Left lung (tissue), 10 donors: Measurements from ENCODE around the gene MYL4. TPM values are rescaled to one million over a fixed set of nuclear protein-coding genes. Genes with fewer than 3 reads are reported as not detected.

Experiments used
- ATAC-seq: fragments of 200-7000 bp; cut with Tn5 transposase; one replicate; pipeline ENCODE4 v1.9.1; 2020; ENCODE audit warnings: moderate library complexity
- DNase-seq, 4 donors: peaks; one replicate each; pipeline ENCODE4 v3.0.0-alpha.2; 2013 to 2020
- H3K27ac ChIP-seq, 2 donors: fragments of 200-600 bp; sonication (generic) in 1 of 2; one replicate each; pipeline versions ENCODE4 v1.5.0 to v1.8.0; 2020 to 2021
- H3K27me3 ChIP-seq, 2 donors: fragments of 200-600 bp; sonication (generic) in 1 of 2; one replicate each; pipeline versions ENCODE4 v1.5.0 to v1.8.0; 2020 to 2021
- H3K36me3 ChIP-seq, 2 donors: fragments of 200-600 bp; sonication (generic) in 1 of 2; one replicate each; pipeline versions ENCODE4 v1.5.0 to v1.8.0; 2020 to 2021
- H3K4me1 ChIP-seq, 2 donors: fragments of 200-600 bp; one replicate each; pipeline ENCODE4 v1.8.0; 2021
- H3K4me3 ChIP-seq, 2 donors: fragments of 200-600 bp; sonication (generic) in 1 of 2; one replicate each; pipeline versions ENCODE4 v1.5.0 to v1.8.0; 2020 to 2021; ENCODE audit warnings: mild to moderate bottlenecking in 1 of 2
- H3K9me3 ChIP-seq, 2 donors: fragments of 200-600 bp; sonication (generic) in 1 of 2; one replicate each; pipeline versions ENCODE4 v1.5.0 to v1.8.0; 2020 to 2021
- CTCF ChIP-seq, 2 donors: fragments of 200-600 bp; sonication (generic) in 1 of 2; IDR thresholded peaks; one replicate each; pipeline versions ENCODE4 v1.5.0 to v1.8.0; 2021; ENCODE audit warnings: antibody characterized with exemption in 2 of 2
- intact Hi-C, 2 donors: fragments of 100-400 bp; cut with DNase I; formaldehyde crosslinking; loops; one replicate each; pipeline versions ENCODE4 v1.11.2 to v1.14.2; 2022
- polyA plus RNA-seq, 6 donors: library from polyadenylated mRNA; unstranded; fragments of 120-200 nt; gene quantifications; one replicate each; pipeline ENCODE4 v1.2.1, GENCODE V29; 2013; ENCODE audit not compliant: insufficient read length in 6 of 6
- total RNA-seq, 2 donors: library from RNA; stranded (reverse); fragmentation: NEBNext Ultra II Directional; extraction: Animal tissue kit (Norgen Biotek cat#: 25700); gene quantifications; one replicate each; pipeline ENCODE4 v1.2.1, GENCODE V29; 2021
- donor health status: DM: no; HTN: yes; CAD: no.
- donor health status: DM: no; HTN: no; CAD: no.

Gene MYL4
- total and polyA plus RNA-seq, 8 donors, result 0.99 to 4.6 (median 2.7) TPM

GRCh38 chr17:47230864-47231263 lies 21.7 kb downstream of the MYL4 start:
- no peaks in the 10 kb centered on the region for H3K9me3 ChIP-seq
- no peak overlapping the region for H3K4me3 ChIP-seq
- ATAC-seq (no peak), DNase-seq (no peak)
- peaks cover 7 to 23% of the 10 kb centered on the region in 2 donors for H3K4me1 ChIP-seq
- H3K27ac ChIP-seq, result no peak overlapping the region
- TF ChIP-seq CTCF (IDR thresholded peaks at IDR 0.05), result no peak
- intact Hi-C loops, result loop anchor here in 1 of 2 donors (5.0 kb wide), 1 partner anchor 81 kb away; no protein-coding TSS in a partner anchor
- no peaks in the 10 kb centered on the region for H3K36me3 ChIP-seq
- no peaks in the 10 kb centered on the region for H3K27me3 ChIP-seq

- DNase-seq, result no peak
- intact Hi-C loops, result loop anchor here in 1 of 2 donors (5.0 kb wide), 1 partner anchor 81 kb away; no protein-coding TSS in a partner anchor
- Histone ChIP-seq H3K4me1 (peaks cover 3 to 18% of the 10 kb centered on the region in 2 donors), H3K36me3 (no peaks in the 10 kb centered on the region), H3K9me3 (no peaks in the 10 kb centered on the region), H3K4me3 (no peak overlapping the region), H3K27me3 (no peaks in the 10 kb centered on the region), H3K27ac (no peak overlapping the region)
- ATAC-seq, result no peak
- TF ChIP-seq CTCF (IDR thresholded peaks at IDR 0.05), result no peak
These were observed 22.2 kb downstream of the MYL4 start for GRCh38 chr17:47231334-47231733.

- TF ChIP-seq CTCF (IDR thresholded peaks at IDR 0.05), result no peak
- no peaks in the 10 kb centered on the region for H3K27me3 ChIP-seq
- no peak for ATAC-seq
- H3K4me3 ChIP-seq, result no peak overlapping the region
- no peak for DNase-seq
- H3K4me1 ChIP-seq, result peaks cover 3 to 16% of the 10 kb centered on the region in 2 donors
- no peaks in the 10 kb centered on the region for H3K36me3 ChIP-seq
- H3K9me3 ChIP-seq, result no peaks in the 10 kb centered on the region
- intact Hi-C loops, result loop anchor here in 1 of 2 donors (5.0 kb wide), 1 partner anchor 80 kb away; no protein-coding TSS in a partner anchor
- no peak overlapping the region for H3K27ac ChIP-seq
These were observed 22.7 kb downstream of the MYL4 start for GRCh38 chr17:47231866-47232265.

- H3K27ac ChIP-seq, result no peak overlapping the region
- no peaks in the 10 kb centered on the region for H3K27me3 ChIP-seq
- H3K4me1 ChIP-seq, result peaks cover 3 to 16% of the 10 kb centered on the region in 2 donors
- no peaks in the 10 kb centered on the region for H3K36me3 ChIP-seq
- ATAC-seq (no peak), DNase-seq (no peak)
- no peak overlapping the region for H3K4me3 ChIP-seq
- no peak for TF ChIP-seq CTCF (IDR thresholded peaks at IDR 0.05)
- intact Hi-C loops, result loop anchor here in 1 of 2 donors (5.0 kb wide), 1 partner anchor 80 kb away; no protein-coding TSS in a partner anchor
- H3K9me3 ChIP-seq, result peaks cover 0 to 2% of the 10 kb centered on the region in 2 donors
These were observed 23.3 kb downstream of the MYL4 start for GRCh38 chr17:47232465-47232864.

GRCh38 chr17:47235506-47235905 lies 26.4 kb downstream of the MYL4 start:
- no peak for DNase-seq
- Histone ChIP-seq H3K9me3 (peaks cover 0 to 5% of the 10 kb centered on the region in 2 donors), H3K36me3 (no peaks in the 10 kb centered on the region), H3K4me3 (no peak overlapping the region), H3K27ac (no peak overlapping the region), H3K4me1 (peaks cover 13 to 18% of the 10 kb centered on the region in 2 donors), H3K27me3 (no peaks in the 10 kb centered on the region)
- intact Hi-C loops, result no loop called here
- no peak for ATAC-seq
- TF ChIP-seq CTCF (IDR thresholded peaks at IDR 0.05), result no peak
